ENCODE data around the gene CFAP90.

Gene CFAP90

DNA sequence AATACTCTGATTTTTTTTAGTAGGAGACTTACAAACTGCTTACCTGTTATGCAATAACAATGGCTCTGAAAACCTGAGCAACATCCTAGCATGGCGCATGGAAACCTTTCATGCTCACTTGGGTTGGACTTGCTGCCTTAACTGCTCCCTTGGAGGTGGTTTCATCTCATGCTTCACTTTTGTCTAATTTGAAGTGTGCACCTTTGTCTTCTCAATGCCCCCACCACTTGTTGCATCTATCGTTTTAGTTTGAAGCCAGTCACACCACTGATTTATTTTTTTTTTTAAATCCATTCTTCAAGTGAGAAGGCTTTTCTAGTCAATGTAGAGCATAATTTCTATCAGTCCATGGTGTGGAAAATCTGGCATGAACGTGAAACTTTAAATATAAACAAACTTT is 63.2 kb downstream of the CFAP90 start:
- H3K4me3 ChIP-seq = no peak overlapping the region
- H3K27ac ChIP-seq = no peak overlapping the region

DNA sequence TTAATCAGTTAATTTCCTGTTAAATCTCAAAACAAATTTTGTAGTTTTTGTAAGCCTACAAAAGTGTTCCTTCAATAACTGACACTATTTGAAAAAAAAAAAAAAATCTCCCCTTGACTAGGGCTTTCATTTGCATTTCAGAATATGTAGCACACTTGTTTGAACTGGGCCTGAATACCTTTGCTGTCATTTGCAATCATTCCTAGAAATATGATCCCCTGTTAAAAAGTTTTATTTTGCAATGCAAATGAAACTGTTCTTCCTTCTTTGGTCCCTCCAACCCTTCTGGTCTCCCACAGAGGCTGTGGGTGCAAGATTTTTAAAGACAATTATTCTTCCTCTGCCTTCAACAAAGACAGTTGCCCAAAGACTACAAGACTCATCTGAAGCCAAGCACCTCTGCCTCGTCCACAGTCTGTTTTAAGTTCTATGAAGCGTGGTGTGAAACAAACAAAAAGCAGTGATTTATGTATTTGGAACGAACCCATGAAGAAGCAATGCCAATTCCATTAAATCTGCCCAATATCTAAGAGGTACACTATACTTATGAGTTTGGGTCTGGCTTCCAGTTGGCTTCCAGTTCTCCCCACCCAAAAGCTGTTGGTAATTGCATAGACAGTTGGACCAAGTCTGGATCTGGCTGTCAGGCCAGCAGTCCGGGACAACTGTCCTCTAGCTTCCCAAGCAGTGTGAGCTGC is 66.1 kb downstream of the CFAP90 start:
- Histone ChIP-seq H3K4me3 (no peak overlapping the region), H3K27ac (no peak overlapping the region)

DNA sequence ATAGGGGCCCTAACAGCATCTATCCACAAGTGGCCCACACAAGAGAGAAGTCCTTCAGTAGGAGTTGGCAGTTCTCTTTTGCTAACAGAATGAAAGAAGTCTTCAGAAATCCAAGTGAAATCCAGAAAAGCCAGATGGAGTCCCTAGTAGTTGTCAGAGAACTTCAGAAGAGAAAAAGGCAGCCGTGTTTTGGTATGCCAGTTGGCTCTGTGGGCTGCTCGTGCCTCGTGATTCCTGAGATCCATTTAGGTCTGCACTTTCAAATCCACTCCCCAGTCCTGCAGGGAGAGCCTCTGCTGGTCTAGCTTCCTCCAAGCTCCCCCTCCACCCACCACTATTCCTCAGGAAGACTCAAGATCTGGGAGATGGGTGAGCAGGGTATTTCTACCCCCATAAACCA is 69.0 kb downstream of the CFAP90 start:
- Histone ChIP-seq H3K4me3 (no peak overlapping the region), H3K27ac (no peak overlapping the region)
